H9 (cell line): ENCODE results near the gene COL3A1. TPM values are rescaled to one million over a fixed set of nuclear protein-coding genes. Genes with fewer than 3 reads are reported as not detected.

Experiments
- DNase-seq: peaks from one replicate; pipeline ENCODE4 v3.0.0-alpha.2; 2017
- H2AFZ ChIP-seq: one replicate; pipeline ENCODE4 v1.6.1; 2013; ENCODE audit warnings: mild to moderate bottlenecking, low read length, control low read depth, moderate library complexity
- H2AK5ac ChIP-seq: 2 replicates; pipeline ENCODE4 v1.6.1; 2013; ENCODE audit warnings: low read length, control low read depth, mixed read lengths; ENCODE audit not compliant: insufficient read length
- H2BK120ac ChIP-seq: one replicate; pipeline ENCODE4 v1.6.1; 2013; ENCODE audit warnings: low read depth, mild to moderate bottlenecking, low read length, control low read depth, inconsistent platforms; ENCODE audit not compliant: poor library complexity, severe bottlenecking
- H2BK12ac ChIP-seq: 2 replicates; pipeline ENCODE4 v1.6.1; 2013; ENCODE audit warnings: low read length, control low read depth, mixed read lengths, low read depth; ENCODE audit not compliant: insufficient read length
- H2BK15ac ChIP-seq: 2 replicates; pipeline ENCODE4 v1.6.1; 2013; ENCODE audit warnings: low read depth, low read length, control low read depth
- H2BK20ac ChIP-seq: one replicate; pipeline ENCODE4 v1.6.1; 2013; ENCODE audit warnings: low read depth, mild to moderate bottlenecking, low read length, control low read depth, inconsistent platforms; ENCODE audit not compliant: poor library complexity, severe bottlenecking
- H2BK5ac ChIP-seq: 2 replicates; pipeline ENCODE4 v1.6.1; 2013; ENCODE audit warnings: low read length, control low read depth, mixed read lengths; ENCODE audit not compliant: insufficient read length
- H3K14ac ChIP-seq: 2 replicates; pipeline ENCODE4 v1.6.1; 2013; ENCODE audit warnings: low read length, control low read depth; ENCODE audit not compliant: insufficient read depth
- H3K18ac ChIP-seq: 2 replicates; pipeline ENCODE4 v1.6.1; 2013; ENCODE audit warnings: low read depth, mild to moderate bottlenecking, mixed read lengths, low read length, control low read depth; ENCODE audit not compliant: insufficient read length
- H3K23ac ChIP-seq: 2 replicates; pipeline ENCODE4 v1.6.1; 2013; ENCODE audit warnings: low read length, control low read depth, mixed read lengths, low read depth; ENCODE audit not compliant: insufficient read length
- H3K23me2 ChIP-seq: 2 replicates; pipeline ENCODE4 v1.6.1; 2013; ENCODE audit warnings: low read depth, mild to moderate bottlenecking, mixed read lengths, low read length, control low read depth; ENCODE audit not compliant: insufficient read length, poor library complexity, severe bottlenecking
- H3K27ac ChIP-seq: 2 replicates; pipeline ENCODE4 v1.5.1; 2013; ENCODE audit warnings: low read length, control low read depth, mixed read lengths, low read depth; ENCODE audit not compliant: insufficient read length
- H3K27me3 ChIP-seq: 2 replicates; pipeline ENCODE4 v1.6.1; 2013; ENCODE audit warnings: low read length, control low read depth, inconsistent platforms; ENCODE audit not compliant: insufficient read depth
- H3K4ac ChIP-seq: 2 replicates; pipeline ENCODE4 v1.6.1; 2013; ENCODE audit warnings: low read depth, mild to moderate bottlenecking, control low read depth, inconsistent platforms, low read length, moderate library complexity
- H3K4me1 ChIP-seq: 2 replicates; pipeline ENCODE4 v1.6.1; 2013; ENCODE audit warnings: low read length, control low read depth, inconsistent platforms; ENCODE audit not compliant: insufficient read depth
- H3K4me2 ChIP-seq: 2 replicates; pipeline ENCODE4 v1.6.1; 2013; ENCODE audit warnings: low read length, control low read depth, mixed read lengths; ENCODE audit not compliant: insufficient read length, insufficient read depth
- H3K56ac ChIP-seq: 2 replicates; pipeline ENCODE4 v1.6.1; 2013; ENCODE audit warnings: low read depth, mild to moderate bottlenecking, mixed read lengths, low read length, control low read depth; ENCODE audit not compliant: insufficient read length
- H3K79me1 ChIP-seq: 2 replicates; pipeline ENCODE4 v1.6.1; 2013; ENCODE audit warnings: low read depth, mild to moderate bottlenecking, moderate library complexity, low read length, control low read depth, inconsistent platforms; ENCODE audit not compliant: insufficient read depth, poor library complexity, severe bottlenecking
- H3K79me2 ChIP-seq: 2 replicates; pipeline ENCODE4 v1.6.1; 2013; ENCODE audit warnings: low read length, control low read depth, inconsistent platforms; ENCODE audit not compliant: insufficient read depth
- H3K9ac ChIP-seq: 2 replicates; pipeline ENCODE4 v1.6.1; 2013; ENCODE audit warnings: low read length, control low read depth, mixed read lengths; ENCODE audit not compliant: insufficient read length; ENCODE audit errors: extremely low read depth
- H3K9me3 ChIP-seq: one replicate; pipeline ENCODE4 v1.6.1; 2013; ENCODE audit warnings: low read depth, low read length, inconsistent platforms; ENCODE audit not compliant: control insufficient read depth
- H3T11ph ChIP-seq: one replicate; pipeline ENCODE4 v1.6.1; 2013; ENCODE audit warnings: mild to moderate bottlenecking, low read length, control low read depth, inconsistent platforms
- H4K20me1 ChIP-seq: one replicate; pipeline ENCODE4 v1.6.1; 2013; ENCODE audit not compliant: control insufficient read depth, insufficient read length, insufficient read depth
- H4K5ac ChIP-seq: 2 replicates; pipeline ENCODE4 v1.6.1; 2013; ENCODE audit warnings: low read depth, mild to moderate bottlenecking, mixed read lengths, low read length, control low read depth; ENCODE audit not compliant: insufficient read length
- H4K8ac ChIP-seq: replicated peaks from 2 replicates; pipeline ENCODE4 v1.6.1; 2013; ENCODE audit warnings: low read length, control low read depth, mixed read lengths, low read depth; ENCODE audit not compliant: insufficient read length
- H4K91ac ChIP-seq: 2 replicates; pipeline ENCODE4 v1.6.1; 2013; ENCODE audit warnings: low read depth, mild to moderate bottlenecking, moderate library complexity, mixed read lengths, low read length, control low read depth; ENCODE audit not compliant: insufficient read length
- H3K27ac Mint-ChIP-seq, 3 experiments: 2 replicates in 2 of 3; 3 replicates in 1 of 3; pipeline ENCODE4 v1.8.0; 2020 to 2021; ENCODE audit warnings: mixed read lengths in 3 of 3, mild to moderate bottlenecking in 1 of 3, moderate library complexity in 1 of 3
- H3K27me3 Mint-ChIP-seq: 2 replicates; pipeline ENCODE4 v1.8.0; 2021; ENCODE audit warnings: low read depth, mild to moderate bottlenecking, moderate library complexity, mixed read lengths
- H3K36me3 Mint-ChIP-seq, 3 experiments: 2 replicates in 2 of 3; 3 replicates in 1 of 3; pipeline ENCODE4 v1.8.0; 2020 to 2021; ENCODE audit warnings: low read depth in 3 of 3, mixed read lengths in 3 of 3; ENCODE audit not compliant: insufficient read depth in 1 of 3
- H3K4me1 Mint-ChIP-seq, 2 experiments: 2 replicates each; pipeline ENCODE4 v1.8.0; 2020; ENCODE audit warnings: mixed read lengths in 2 of 2
- H3K4me3 Mint-ChIP-seq, 2 experiments: 2 replicates in 1 of 2; 3 replicates in 1 of 2; pipeline ENCODE4 v1.8.0; 2020 to 2021; ENCODE audit warnings: mild to moderate bottlenecking in 2 of 2, mixed read lengths in 2 of 2, moderate library complexity in 1 of 2
- H3K9me3 Mint-ChIP-seq, 2 experiments: 2 replicates in 1 of 2; 3 replicates in 1 of 2; pipeline ENCODE4 v1.8.0; 2020; ENCODE audit warnings: mild to moderate bottlenecking in 2 of 2, mixed read lengths in 2 of 2, moderate library complexity in 1 of 2
- CTCF ChIP-seq: fragments of 200-600 bp; sonication (generic); conservative IDR thresholded peaks from 3 replicates; pipeline ENCODE4 v1.8.0; 2021; ENCODE audit warnings: antibody characterized with exemption, mild to moderate bottlenecking
- WGBS: extraction: QIAGEN DNeasy Blood & Tissue Kit; methylation state at CpG from one replicate; pipeline ENCODE4 v1.1.7; 2013; ENCODE audit warnings: missing lambda C conversion rate, low lambda C conversion rate, mixed read lengths; ENCODE audit not compliant: insufficient read length; ENCODE audit errors: extremely low coverage; 5-methylcytosine and 5-hydroxymethylcytosine counted together
- total RNA-seq: library from RNA; stranded (reverse); gene quantifications from 2 replicates; pipeline ENCODE4 v1.2.1, GENCODE V29; 2021

Gene COL3A1
- total RNA-seq, 1 experiment from 2014 or later, result not detected

GRCh38 chr2:188979187-188980114 lies 5.3 kb downstream of the COL3A1 start:
- no peak overlapping the region for H3K56ac ChIP-seq
- H3K4me2 ChIP-seq, result no peak overlapping the region
- peaks cover 4% of the 10 kb centered on the region in 2 experiments; a peak in 3 of 4 replicates for H3K4me1 Mint-ChIP-seq
- no peak overlapping the region for H4K5ac ChIP-seq
- no peaks in the 10 kb centered on the region for H3K79me1 ChIP-seq
- H3K27ac Mint-ChIP-seq, result no peak overlapping the region
- no peak overlapping the region for H2BK120ac ChIP-seq
- H2BK20ac ChIP-seq, result no peak overlapping the region
- H3K9me3 ChIP-seq, result no peaks in the 10 kb centered on the region
- no peak overlapping the region for H2AFZ ChIP-seq
- no peaks in the 10 kb centered on the region for H4K20me1 ChIP-seq
- H3K27me3 ChIP-seq, result no peaks in the 10 kb centered on the region
- no peak overlapping the region for H4K91ac ChIP-seq
- no peak overlapping the region for H2BK12ac ChIP-seq
- no peaks in the 10 kb centered on the region for H3K23me2 ChIP-seq
- H3K9ac ChIP-seq, result no peak overlapping the region
- no peaks in the 10 kb centered on the region for H3K36me3 Mint-ChIP-seq
- WGBS, result no CpG with 5 or more reads among the region's 3 CpGs
- no peak overlapping the region for H3T11ph ChIP-seq
- H3K79me2 ChIP-seq, result no peaks in the 10 kb centered on the region
- H3K27me3 Mint-ChIP-seq, result no peaks in the 10 kb centered on the region
- no peaks in the 10 kb centered on the region for H3K9me3 Mint-ChIP-seq
- no peak overlapping the region for H4K8ac ChIP-seq
- H2AK5ac ChIP-seq, result no peak overlapping the region
- no peak overlapping the region for H3K4ac ChIP-seq
- DNase-seq, result no peak
- H2BK5ac ChIP-seq, result no peak overlapping the region
- H3K4me1 ChIP-seq, result no peaks in the 10 kb centered on the region; the same call in 1 of the 2 replicates
- no peak overlapping the region for H3K14ac ChIP-seq
- H3K23ac ChIP-seq, result no peak overlapping the region
- no peak overlapping the region for H3K18ac ChIP-seq
- no peak overlapping the region for H2BK15ac ChIP-seq
- H3K27ac ChIP-seq, result no peak overlapping the region
- H3K4me3 Mint-ChIP-seq, result no peak overlapping the region
- no peak for TF ChIP-seq CTCF
